Panc1 (cell line): Measurements from ENCODE around the gene PALS1. TPM values are rescaled to one million over a fixed set of nuclear protein-coding genes. Genes with fewer than 3 reads are reported as not detected.
A peak's percentile ranks its signal among the peaks of the same experiment; 100 is the strongest.

Experiments used
- ATAC-seq: fragments of 200-7000 bp; cut with Tn5 transposase; 2 replicates; pipeline ENCODE4 v1.9.1; 2020; ENCODE audit warnings: mild to moderate bottlenecking, moderate library complexity
- BruUV-seq: library from RNA; stranded (reverse); fragments of 400-500 nt; replicated peaks from 2 replicates; lab custom pipeline; 2021; lab: Mats Ljungman, UMichigan
- CTCF ChIA-PET: fragments of 300-600 bp; sonication (Branson Sonifier 250); formaldehyde crosslinking; loops from one replicate; lab custom pipeline; 2022; ENCODE audit warnings: antibody characterized with exemption; lab: Charles Lee
- POLR2A ChIA-PET: fragments of 300-600 bp; sonication (Branson Sonifier 250); formaldehyde crosslinking; loops from one replicate; lab custom pipeline; 2022; ENCODE audit warnings: antibody characterized with exemption; lab: Charles Lee
- DNase-seq: peaks from one replicate; pipeline ENCODE4 v3.0.0-alpha.2; 2010; ENCODE audit warnings: low read depth, low spot score
- H3K27ac ChIP-seq: 2 replicates; pipeline ENCODE4 v1.5.1; 2011; ENCODE audit warnings: mild to moderate bottlenecking, low read length, inconsistent platforms
- H3K27me3 ChIP-seq: fragments of 200-500 bp; sonication (Bioruptor generic); 2 replicates; pipeline ENCODE4 v1.6.0; 2014; ENCODE audit warnings: low read length, inconsistent platforms; ENCODE audit not compliant: control insufficient read depth, insufficient read depth
- H3K36me3 ChIP-seq: fragments of 200-500 bp; sonication (Bioruptor generic); 2 replicates; pipeline ENCODE4 v1.5.1; 2014; ENCODE audit warnings: inconsistent platforms, mild to moderate bottlenecking, low read length, moderate library complexity; ENCODE audit not compliant: control insufficient read depth, insufficient read depth
- H3K4me1 ChIP-seq: 2 replicates; pipeline ENCODE4 v1.5.1; 2011; ENCODE audit warnings: inconsistent platforms, mild to moderate bottlenecking, low read length, moderate library complexity; ENCODE audit not compliant: control insufficient read depth, insufficient read depth
- H3K4me3 ChIP-seq, 2 experiments: 2 replicates each; pipeline ENCODE4 v1.5.1; 2011 to 2012; ENCODE audit warnings: low read depth in 2 of 2, low read length in 2 of 2, mild to moderate bottlenecking in 2 of 2, inconsistent platforms in 1 of 2, moderate library complexity in 1 of 2
- H3K9me3 ChIP-seq: fragments of 200-500 bp; sonication (Bioruptor generic); 2 replicates; pipeline ENCODE4 v1.5.1; 2014; ENCODE audit warnings: low read depth, mild to moderate bottlenecking, inconsistent platforms, low read length, moderate library complexity; ENCODE audit not compliant: control insufficient read depth, insufficient read depth
- CTCF ChIP-seq: fragments of 450-650 bp; IDR thresholded peaks from 2 replicates; pipeline ENCODE4 v1.5.1; 2017; ENCODE audit warnings: mild to moderate bottlenecking
- POLR2AphosphoS5 ChIP-seq: IDR thresholded peaks from 2 replicates; pipeline ENCODE4 v1.6.1; 2012; ENCODE audit warnings: mild to moderate bottlenecking, low read depth, low read length, moderate library complexity
- REST ChIP-seq, 2 experiments: IDR thresholded peaks; 2 replicates each; pipeline ENCODE4 v1.6.1; 2011 to 2012; ENCODE audit warnings: low read depth in 2 of 2, control low read depth in 1 of 2, low read length in 1 of 2, mild to moderate bottlenecking in 1 of 2, moderate library complexity in 1 of 2; ENCODE audit not compliant: insufficient read depth in 1 of 2
- SIN3A ChIP-seq: IDR thresholded peaks from 2 replicates; pipeline ENCODE4 v1.6.1; 2012; ENCODE audit warnings: low read depth, mild to moderate bottlenecking, low read length, moderate library complexity, borderline replicate concordance; ENCODE audit not compliant: insufficient read depth
- TCF7L2 ChIP-seq: IDR thresholded peaks from 2 replicates; pipeline ENCODE4 v1.6.1; 2011; ENCODE audit warnings: mild to moderate bottlenecking, low read depth, low read length, inconsistent platforms
- in situ Hi-C: cut with HindIII; loops from 2 replicates; pipeline ENCODE4 v1.10.0; 2016; ENCODE audit warnings: low sequenced_read_pairs, low pct_unique_long_range_greater_than_20kb
- intact Hi-C: fragments of 100-400 bp; cut with micrococcal nuclease; formaldehyde crosslinking; loops from one replicate; pipeline ENCODE4 v1.10.0; 2022; ENCODE audit not compliant: unreplicated experiment
- total RNA-seq: library from RNA; stranded (reverse); gene quantifications from one replicate; pipeline ENCODE4 v1.2.1, GENCODE V29; 2021; ENCODE audit not compliant: unreplicated experiment

Gene PALS1
- total RNA-seq, 1 experiment from 2014 or later: 52.6 TPM

- intact Hi-C loops: no loop called here
- H3K27me3 ChIP-seq: no peaks in the 10 kb centered on the region
- H3K36me3 ChIP-seq: no peaks in the 10 kb centered on the region; the same call in 1 of the 2 replicates
- H3K9me3 ChIP-seq: no peaks in the 10 kb centered on the region
- no TSS peak for BruUV-seq
- CTCF ChIA-PET: no interaction called here
- ATAC-seq: no peak
- TF ChIP-seq CTCF (no peak), REST (IDR thresholded peaks at IDR 0.05; ENCODE audit: insufficient read depth in 1 of 2, low read depth in 2 of 2, low read length in 1 of 2) (no peak), SIN3A (no peak), POLR2AphosphoS5 (no peak), TCF7L2 (no peak)
- H3K4me3 ChIP-seq: no peak overlapping the region
- peak overlapping the region; percentile 91 for H3K27ac ChIP-seq
- H3K4me1 ChIP-seq: peaks cover 41% of the 10 kb centered on the region
- no peak for DNase-seq
- POLR2A ChIA-PET: no interaction called here
- in situ Hi-C loops: no loop called here
These were observed 3.9 kb downstream of the PALS1 start for GRCh38 chr14:67245104-67245503.

- ChIA-PET CTCF (interaction anchor here (0.6 kb wide), 1 partner anchor 13 kb away, joined by 4 read pairs; no protein-coding TSS in a partner anchor), POLR2A (interaction anchor here (0.7 kb wide), 2 partner anchors 17 to 1052 kb away, joined by 3 read pairs; no protein-coding TSS in a partner anchor)
- Histone ChIP-seq H3K9me3 (no peaks in the 10 kb centered on the region), H3K4me3 (no peak overlapping the region), H3K27ac (peak overlapping the region; percentile 91), H3K27me3 (no peaks in the 10 kb centered on the region), H3K36me3 (no peaks in the 10 kb centered on the region; the same call in 1 of the 2 replicates), H3K4me1 (peaks cover 78% of the 10 kb centered on the region)
- peak; percentile 51; the same call in 1 of the 2 replicates for TF ChIP-seq POLR2AphosphoS5
- no peak for TF ChIP-seq REST (IDR thresholded peaks at IDR 0.05; ENCODE audit: insufficient read depth in 1 of 2, low read depth in 2 of 2, low read length in 1 of 2)
- intact Hi-C loops (no loop called here), in situ Hi-C loops (no loop called here)
- BruUV-seq: no TSS peak
- peak; percentile 79 for ATAC-seq
- no peak for DNase-seq
These were observed 10.5 kb downstream of the PALS1 start for GRCh38 chr14:67251573-67252226.
